T-cell (primary cell): ENCODE data around the gene MTFP1. TPM values are rescaled to one million over a fixed set of nuclear protein-coding genes. Genes with fewer than 3 reads are reported as not detected.
"Not testable (repeated sequence)": the region's sequence is repeated elsewhere in the genome, so short reads cannot be mapped to it uniquely, and the experiment has no call there.

Source experiments
- ATAC-seq, 4 experiments: fragments of 200-7000 bp in 3 of 4; fragments of 150-1000 bp in 1 of 4; cut with Tn5 transposase; replicated peaks in 1 of 4; 1 replicate in 3 of 4; 2 replicates in 1 of 4; pipeline ENCODE4 v1.10.0; 2021; ENCODE audit warnings: moderate library complexity in 3 of 4, mild to moderate bottlenecking in 2 of 4, moderate number of reproducible peaks in 1 of 4
- CTCF ChIA-PET, 2 donors: fragments of 300-600 bp; sonication (Branson Sonifier 250); formaldehyde crosslinking; loops; one replicate each; lab custom pipeline; 2022; ENCODE audit warnings: antibody characterized with exemption in 2 of 2; lab: Charles Lee
- POLR2A ChIA-PET, 2 donors: fragments of 300-600 bp; sonication (Branson Sonifier 250); formaldehyde crosslinking; loops; one replicate each; lab custom pipeline; 2022; ENCODE audit warnings: antibody characterized with exemption in 2 of 2; lab: Charles Lee
- DNase-seq, 35 experiments: peaks; one replicate each; pipeline versions ENCODE4 v3.0.0 to v3.0.0-alpha.2; 2013 to 2023
- H3K27ac ChIP-seq: one replicate; pipeline ENCODE4 v1.5.1; 2013; ENCODE audit warnings: low read length
- H3K27me3 ChIP-seq, 2 experiments: replicated peaks in 1 of 2; 1 replicate in 1 of 2; 2 replicates in 1 of 2; pipeline versions ENCODE4 v1.6.1 to v1.7.0; 2013; ENCODE audit warnings: low read length in 1 of 2, mixed read lengths in 1 of 2; ENCODE audit not compliant: control insufficient read depth in 2 of 2, insufficient read depth in 2 of 2; ENCODE audit errors: extremely low read depth in 1 of 2
- H3K36me3 ChIP-seq, 2 donors: 1 replicate in 1 of 2; 2 replicates in 1 of 2; pipeline versions ENCODE4 v1.6.1 to v1.7.0; 2013; ENCODE audit warnings: low read length in 1 of 2; ENCODE audit not compliant: control insufficient read depth in 2 of 2, insufficient read depth in 1 of 2; ENCODE audit errors: extremely low read depth in 1 of 2
- H3K4me1 ChIP-seq, 2 experiments: 1 replicate in 1 of 2; 2 replicates in 1 of 2; pipeline versions ENCODE4 v1.6.1 to v1.7.0; 2013; ENCODE audit warnings: low read length in 2 of 2, mixed read lengths in 1 of 2; ENCODE audit not compliant: insufficient read depth in 2 of 2, control insufficient read depth in 1 of 2; ENCODE audit errors: extremely low read depth in 1 of 2
- H3K4me3 ChIP-seq, 2 donors: 1 replicate in 1 of 2; 2 replicates in 1 of 2; pipeline versions ENCODE4 v1.5.1 to v1.7.0; 2013; ENCODE audit warnings: mild to moderate bottlenecking in 2 of 2, low read length in 1 of 2, moderate library complexity in 1 of 2; ENCODE audit not compliant: control insufficient read depth in 1 of 2; ENCODE audit errors: extremely low read depth in 1 of 2
- H3K9me3 ChIP-seq: 2 replicates; pipeline ENCODE4 v1.7.0; 2013
- H3K27ac Mint-ChIP-seq, 2 donors: one replicate each; pipeline ENCODE4 v1.8.0; 2020 to 2021; ENCODE audit warnings: mild to moderate bottlenecking in 2 of 2, mixed read lengths in 2 of 2
- H3K27me3 Mint-ChIP-seq, 2 donors: one replicate each; pipeline ENCODE4 v1.8.0; 2021 to 2022; ENCODE audit warnings: mixed read lengths in 2 of 2
- H3K36me3 Mint-ChIP-seq: one replicate; pipeline ENCODE4 v1.8.0; 2021; ENCODE audit warnings: mixed read lengths
- H3K4me1 Mint-ChIP-seq, 3 donors: one replicate each; pipeline ENCODE4 v1.8.0; 2020 to 2022; ENCODE audit warnings: mixed read lengths in 3 of 3, mild to moderate bottlenecking in 1 of 3
- H3K4me3 Mint-ChIP-seq, 3 donors: one replicate each; pipeline ENCODE4 v1.8.0; 2020 to 2022; ENCODE audit warnings: mild to moderate bottlenecking in 3 of 3, mixed read lengths in 3 of 3, moderate library complexity in 3 of 3
- H3K9me3 Mint-ChIP-seq, 3 donors: one replicate each; pipeline ENCODE4 v1.8.0; 2020 to 2022; ENCODE audit warnings: mixed read lengths in 3 of 3
- WGBS: methylation state at CpG from one replicate; pipeline ENCODE4 v1.1.5; 2013; ENCODE audit warnings: missing lambda C conversion rate; ENCODE audit not compliant: insufficient coverage; 5-methylcytosine and 5-hydroxymethylcytosine counted together
- total RNA-seq, 35 experiments: library from RNA in 6 of 35; stranded (reverse) in 6 of 35; fragments of 120-200 nt in 1 of 35; gene quantifications; one replicate each; pipeline versions ENCODE4 v1.2.1 to v1.2.4 and lab custom pipeline; 2013 to 2026

Gene MTFP1
- total RNA-seq, 5 donors from 2014 or later (not counting 1 experiment from before 2014, with no cell fraction given): 22.7 to 59.2 (median 29.4) TPM

DNA sequence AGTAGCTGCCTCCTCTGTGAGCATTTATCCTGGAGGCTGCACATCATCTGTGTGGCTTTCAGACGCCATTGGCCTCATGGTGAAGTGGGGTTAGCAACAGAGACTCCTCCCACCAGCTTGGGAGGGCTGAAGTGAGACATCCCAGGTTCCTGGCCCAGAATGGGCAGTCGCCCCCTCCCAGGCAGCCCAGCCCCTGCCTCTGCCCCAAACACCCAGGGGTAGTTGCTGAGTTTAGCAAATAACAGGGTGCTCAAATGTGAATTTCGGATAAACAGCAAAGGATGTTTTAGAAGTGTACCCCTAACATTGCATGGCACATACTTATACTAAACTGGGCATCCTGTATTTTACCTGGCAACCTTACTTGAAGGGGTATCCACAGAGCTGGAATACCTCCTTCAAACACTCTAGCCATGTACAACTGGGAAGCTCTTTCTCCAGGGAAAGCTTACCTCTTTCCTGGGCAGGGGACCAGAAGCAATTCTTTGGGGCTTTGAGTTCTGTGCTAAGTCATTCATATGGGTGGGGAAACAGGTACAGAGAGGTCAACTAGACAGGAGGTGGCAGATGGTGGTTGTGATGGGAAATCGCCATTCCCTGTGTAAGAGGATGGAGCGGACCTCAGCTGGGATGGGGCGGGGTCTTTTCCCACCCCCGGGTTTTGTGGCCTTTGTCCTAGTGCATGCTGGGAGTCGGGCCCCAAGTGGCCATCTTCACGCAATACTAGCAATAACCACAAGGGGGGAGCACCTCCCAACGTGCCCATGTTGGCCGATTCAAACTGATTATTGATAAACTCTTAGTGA, 19.3 kb downstream of the MTFP1 start:
- H3K4me3 ChIP-seq: no peak overlapping the region
- WGBS: 33% methylated on average over 3 of the region's 11 CpGs
- H3K27ac ChIP-seq: no peak overlapping the region
- no peaks in the 10 kb centered on the region for H3K36me3 Mint-ChIP-seq
- DNase-seq (peak in 17 of 35 experiments; percentile 22 to 74 (median 38)), ATAC-seq (peak in 3 of 4 experiments; percentile 42 to 49 (median 44))
- H3K27ac Mint-ChIP-seq: no peak overlapping the region
- H3K27me3 ChIP-seq: peaks cover 2 to 71% of the 10 kb centered on the region in 2 experiments
- H3K9me3 ChIP-seq: no peaks in the 10 kb centered on the region
- no peaks in the 10 kb centered on the region for H3K36me3 ChIP-seq
- H3K4me1 ChIP-seq: peaks cover 0 to 17% of the 10 kb centered on the region in 2 experiments
- POLR2A ChIA-PET: interaction anchor here in 1 of 2 donors (0.7 kb wide), 1 partner anchor 307 kb away, joined by 3 read pairs; no protein-coding TSS in a partner anchor
- peaks cover 15 to 26% (median 23%) of the 10 kb centered on the region in 3 donors for H3K4me1 Mint-ChIP-seq
- peaks cover 0 to 4% (median 2%) of the 10 kb centered on the region in 3 donors for H3K9me3 Mint-ChIP-seq
- H3K27me3 Mint-ChIP-seq: peaks cover 40 to 50% of the 10 kb centered on the region in 2 donors
- CTCF ChIA-PET: interaction anchor here (0.6 to 1.3 kb wide), 5 partner anchors 17 to 343 kb away, joined by 3 to 10 read pairs (median 5); partner anchors contain the start of gene LIF (in 1 of the 2)
- no peak overlapping the region for H3K4me3 Mint-ChIP-seq

DNA sequence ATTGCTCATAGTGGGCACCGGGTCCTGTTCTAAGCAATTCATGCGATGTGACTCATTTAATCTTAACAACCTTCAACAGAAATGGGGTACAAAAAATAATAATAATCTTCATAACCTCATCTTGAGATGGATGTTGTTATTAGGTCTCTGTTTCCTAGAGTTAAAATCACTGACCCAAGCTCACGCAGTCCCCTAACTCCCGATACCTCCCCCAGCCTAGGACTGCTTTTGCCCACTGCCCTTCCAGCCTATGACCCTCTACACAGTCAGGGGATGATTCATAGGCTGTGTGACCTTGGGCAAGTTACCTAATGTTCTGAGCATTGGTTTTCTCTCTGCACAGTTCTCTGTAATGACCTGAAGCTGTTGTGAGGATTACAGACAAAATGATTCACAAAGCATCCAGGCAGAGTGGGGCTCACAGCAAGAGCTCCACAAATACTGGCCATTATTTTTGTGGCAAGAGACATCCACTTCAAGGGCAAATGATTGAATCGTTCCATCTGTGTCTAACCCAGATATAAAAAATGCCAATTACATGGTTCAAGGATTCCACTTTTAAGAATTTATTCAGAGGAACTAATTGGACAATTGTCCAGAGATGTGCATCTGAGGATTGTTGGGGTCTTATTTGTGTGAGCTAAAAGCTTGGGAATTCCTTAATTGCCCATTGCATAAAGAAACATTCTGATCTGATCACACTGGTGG, 20.0 kb downstream of the MTFP1 start:
- Mint-ChIP-seq H3K4me1 (peaks cover 15 to 23% (median 23%) of the 10 kb centered on the region in 3 donors), H3K4me3 (no peak overlapping the region), H3K27ac (no peak overlapping the region), H3K27me3 (peaks cover 35 to 44% of the 10 kb centered on the region in 2 donors), H3K36me3 (no peaks in the 10 kb centered on the region), H3K9me3 (peaks cover 0 to 4% (median 2%) of the 10 kb centered on the region in 3 donors)
- Histone ChIP-seq H3K4me1 (peaks cover 0 to 17% of the 10 kb centered on the region in 2 experiments), H3K27me3 (peaks cover 2 to 70% of the 10 kb centered on the region in 2 experiments), H3K36me3 (no peaks in the 10 kb centered on the region), H3K4me3 (no peak overlapping the region), H3K27ac (no peak overlapping the region), H3K9me3 (no peaks in the 10 kb centered on the region)
- CTCF ChIA-PET: interaction anchor here (0.6 to 1.1 kb wide), 5 partner anchors 14 to 344 kb away, joined by 3 to 10 read pairs (median 3); partner anchors contain the start of gene LIF (in 1 of the 2)
- no peak for DNase-seq
- 60% methylated on average over 1 of the region's 5 CpGs for WGBS
- no peak for ATAC-seq
- POLR2A ChIA-PET: interaction anchor here in 1 of 2 donors (0.7 kb wide), 2 partner anchors 308 to 682 kb away, joined by 3 read pairs; no protein-coding TSS in a partner anchor

DNA sequence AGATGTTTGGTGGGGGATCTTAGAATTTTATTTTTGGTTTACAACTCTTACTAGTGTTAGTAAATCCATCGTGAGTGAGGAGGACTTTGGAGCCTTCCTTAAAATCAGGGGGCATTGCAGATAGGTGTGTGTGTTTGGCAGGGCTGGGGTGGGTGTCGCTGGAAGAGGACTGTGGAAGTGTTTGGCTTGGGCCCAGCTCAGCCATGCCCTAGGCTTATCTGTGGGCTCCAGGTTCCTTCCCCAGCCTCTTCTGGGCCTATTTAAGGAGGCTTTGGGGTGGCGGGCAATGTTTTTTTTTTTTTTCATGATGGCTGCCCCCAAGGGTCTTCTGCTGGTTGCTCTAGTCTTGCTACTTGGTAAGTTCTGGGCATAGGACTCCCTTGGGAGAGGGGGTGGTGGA, 22.1 kb downstream of the MTFP1 start:
- no peaks in the 10 kb centered on the region for H3K36me3 Mint-ChIP-seq
- no peak overlapping the region for H3K4me3 ChIP-seq
- peaks cover 2 to 65% of the 10 kb centered on the region in 2 experiments for H3K27me3 ChIP-seq
- H3K4me1 Mint-ChIP-seq: peaks cover 6 to 16% (median 13%) of the 10 kb centered on the region in 3 donors
- no peaks in the 10 kb centered on the region for H3K9me3 ChIP-seq
- peaks cover 43 to 48% of the 10 kb centered on the region in 2 donors for H3K27me3 Mint-ChIP-seq
- DNase-seq (no peak), ATAC-seq (no peak)
- peaks cover 0 to 8% of the 10 kb centered on the region in 2 experiments for H3K4me1 ChIP-seq
- H3K4me3 Mint-ChIP-seq: no peak overlapping the region
- CTCF ChIA-PET: interaction anchor here in 1 of 2 donors (1.0 kb wide), 1 partner anchor 10 kb away, joined by 4 read pairs; no protein-coding TSS in a partner anchor
- no peaks in the 10 kb centered on the region for H3K36me3 ChIP-seq
- POLR2A ChIA-PET: interaction anchor here in 1 of 2 donors (0.6 kb wide), 1 partner anchor 38 kb away, joined by 3 read pairs; no protein-coding TSS in a partner anchor
- WGBS: no CpG with 5 or more reads among the region's 3 CpGs
- no peak overlapping the region for H3K27ac ChIP-seq
- H3K27ac Mint-ChIP-seq: no peak overlapping the region
- no peaks in the 10 kb centered on the region for H3K9me3 Mint-ChIP-seq

DNA sequence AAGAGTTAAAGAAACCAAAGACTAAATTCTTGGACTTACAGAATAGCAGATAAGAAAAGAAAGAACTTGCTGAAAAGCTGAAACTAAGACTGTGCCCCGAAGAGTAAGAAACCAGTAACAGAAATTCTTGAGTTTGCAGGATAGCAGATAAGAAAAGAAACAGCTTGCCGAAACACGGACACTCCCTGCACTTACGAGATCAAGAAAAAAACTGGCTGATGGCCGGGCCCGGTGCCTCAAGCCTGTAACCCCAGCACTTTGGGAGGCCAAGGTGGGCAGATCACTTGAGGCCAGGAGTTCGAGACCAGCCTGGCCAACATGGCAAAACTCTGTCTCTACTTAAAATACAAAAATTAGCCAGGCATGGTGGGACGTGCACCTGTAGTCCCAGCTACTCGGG, 25.9 kb downstream of the MTFP1 start:
- CTCF ChIA-PET: interaction anchor here in 1 of 2 donors (0.7 kb wide), 1 partner anchor 1375 kb away, joined by 3 read pairs; no protein-coding TSS in a partner anchor
- 62% methylated on average over 7 of the region's 9 CpGs for WGBS

DNA sequence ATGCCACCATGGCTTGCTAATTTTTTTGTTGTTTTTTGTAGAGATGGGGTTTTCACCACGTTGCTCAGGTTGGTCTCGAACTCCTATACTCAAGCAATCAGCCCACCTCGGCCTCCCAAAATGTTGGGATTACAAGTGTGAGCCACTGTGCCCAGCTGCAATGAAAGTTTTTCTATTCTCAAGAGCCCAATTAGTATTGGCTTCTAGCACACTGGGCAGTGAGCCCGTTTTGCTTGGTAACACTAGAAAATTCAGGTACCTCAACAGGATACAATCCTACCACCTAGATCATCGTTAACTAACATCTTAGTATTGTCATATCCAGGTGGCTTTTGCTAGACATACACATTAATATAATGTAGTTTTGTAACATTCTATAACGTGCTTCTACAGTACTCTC, 27.3 kb downstream of the MTFP1 start:
- Mint-ChIP-seq H3K36me3 (no peaks in the 10 kb centered on the region), H3K27me3 (peaks cover 26 to 41% of the 10 kb centered on the region in 2 donors), H3K4me3 (no peak overlapping the region), H3K27ac (no peak overlapping the region), H3K9me3 (no peaks in the 10 kb centered on the region), H3K4me1 (no peaks in the 10 kb centered on the region)
- WGBS: 71% methylated on average over 1 of the region's 6 CpGs
- ChIA-PET CTCF (interaction anchor here in 1 of 2 donors (1.4 kb wide), 1 partner anchor 16 kb away, joined by 3 read pairs; no protein-coding TSS in a partner anchor), POLR2A (interaction anchor here in 1 of 2 donors (1.1 kb wide), 1 partner anchor 64 kb away, joined by 3 read pairs; no protein-coding TSS in a partner anchor)
- Histone ChIP-seq H3K4me3 (no peak overlapping the region), H3K4me1 (no peaks in the 10 kb centered on the region), H3K36me3 (no peaks in the 10 kb centered on the region), H3K9me3 (no peaks in the 10 kb centered on the region), H3K27ac (no peak overlapping the region), H3K27me3 (peaks cover 0 to 56% of the 10 kb centered on the region in 2 experiments)
- ATAC-seq (peak in 1 of 4 experiments; percentile 20), DNase-seq (no peak)

More for the DNA sequence above, 25.9 kb downstream of the MTFP1 start:
- H3K27me3 ChIP-seq: peaks cover under 1 to 57% of the 10 kb centered on the region in 2 experiments
- H3K9me3 Mint-ChIP-seq, H3K27ac ChIP-seq, H3K36me3 ChIP-seq, H3K9me3 ChIP-seq, DNase-seq, H3K4me3 ChIP-seq, H3K36me3 Mint-ChIP-seq, H3K4me1 ChIP-seq, H3K4me3 Mint-ChIP-seq, ATAC-seq, H3K4me1 Mint-ChIP-seq: not testable (repeated sequence)
- POLR2A ChIA-PET: interaction anchor here (0.6 to 0.7 kb wide), 2 partner anchors 18 kb away, joined by 3 to 5 read pairs; no protein-coding TSS in a partner anchor
- Mint-ChIP-seq H3K27me3 (peaks cover 26 to 44% of the 10 kb centered on the region in 2 donors), H3K27ac (peak overlapping the region in 1 of 2 donors; percentile 10)
